ENCODE data around the gene AGBL3.
"Not testable (repeated sequence)": the region's sequence is repeated elsewhere in the genome, so short reads cannot be mapped to it uniquely, and the experiment has no call there.

DNA sequence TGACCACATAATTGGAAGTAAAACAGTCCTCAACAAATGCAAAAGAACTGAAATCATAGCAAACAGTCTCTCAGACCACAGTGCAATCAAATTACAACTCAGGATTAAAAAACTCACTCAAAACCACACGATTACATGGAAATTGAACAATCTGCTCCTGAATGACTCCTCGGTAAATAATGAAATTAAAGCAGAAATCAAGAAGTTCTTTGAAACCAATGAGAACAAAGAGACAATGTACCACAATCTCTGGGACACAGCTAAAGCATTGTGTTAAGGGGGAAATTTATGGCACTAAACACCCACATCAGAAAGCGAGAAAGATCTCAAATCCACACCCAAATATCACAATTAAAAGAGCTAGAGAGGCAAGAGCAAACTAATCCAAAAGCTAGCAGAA lies 138.3 kb downstream of the AGBL3 start:
- not testable (repeated sequence) for TF ChIP-seq POLR2A (IDR thresholded peaks at IDR 0.05; ENCODE audit: low read length); GATA1 (IDR thresholded peaks at IDR 0.05; ENCODE audit: low read depth, low read length)
